T47D (cell line): ENCODE results near the gene PRMT5.
"Not testable (repeated sequence)": the region's sequence is repeated elsewhere in the genome, so short reads cannot be mapped to it uniquely, and the experiment has no call there.

Experiments used
- DNase-seq, 2 experiments: peaks; one replicate each; pipeline versions ENCODE4 v3.0.0 to v3.0.0-alpha.2; 2011 to 2012; ENCODE audit warnings: low read depth in 1 of 2, low spot score in 1 of 2
- JUND ChIP-seq: IDR thresholded peaks from 2 replicates; pipeline ENCODE4 v1.6.1; 2012; ENCODE audit warnings: low read depth
- in situ Hi-C: cut with HindIII; loops from 2 replicates; pipeline ENCODE4 v1.10.0; 2016; ENCODE audit warnings: low sequenced_read_pairs, low pct_unique_long_range_greater_than_20kb

PRMT5 gene

DNA sequence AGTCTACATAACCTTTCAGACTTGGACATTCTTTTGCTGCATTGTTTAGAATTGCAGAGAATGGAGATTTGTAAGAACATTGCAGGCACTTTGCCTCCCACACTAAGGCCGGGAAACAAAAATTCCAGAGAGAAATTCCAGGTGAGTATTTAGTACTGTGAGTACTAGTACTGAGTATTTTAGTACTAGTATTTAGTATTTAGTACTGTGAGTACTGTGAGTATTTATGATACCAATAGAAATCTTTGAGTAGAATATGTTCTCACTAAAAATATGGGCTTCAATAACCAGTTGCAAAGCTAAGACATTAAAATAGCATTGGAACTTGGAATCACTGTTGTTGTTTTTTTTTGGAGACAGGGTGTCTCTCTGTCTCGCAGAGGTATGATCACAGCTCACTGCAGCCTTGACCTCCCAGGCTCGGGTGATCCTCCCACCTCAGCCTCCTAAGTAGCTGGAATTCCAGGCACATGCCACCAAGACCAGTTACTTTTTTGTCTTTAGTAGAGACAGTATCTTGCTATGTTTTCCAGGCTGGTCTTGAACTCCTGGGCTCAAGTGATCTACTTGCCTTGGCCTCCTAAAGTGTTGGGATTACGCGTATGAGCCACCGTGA is 33.0 kb upstream of the PRMT5 start:
- TF ChIP-seq JUND = no peak
- in situ Hi-C loops = no loop called here
- no peak for DNase-seq

DNA sequence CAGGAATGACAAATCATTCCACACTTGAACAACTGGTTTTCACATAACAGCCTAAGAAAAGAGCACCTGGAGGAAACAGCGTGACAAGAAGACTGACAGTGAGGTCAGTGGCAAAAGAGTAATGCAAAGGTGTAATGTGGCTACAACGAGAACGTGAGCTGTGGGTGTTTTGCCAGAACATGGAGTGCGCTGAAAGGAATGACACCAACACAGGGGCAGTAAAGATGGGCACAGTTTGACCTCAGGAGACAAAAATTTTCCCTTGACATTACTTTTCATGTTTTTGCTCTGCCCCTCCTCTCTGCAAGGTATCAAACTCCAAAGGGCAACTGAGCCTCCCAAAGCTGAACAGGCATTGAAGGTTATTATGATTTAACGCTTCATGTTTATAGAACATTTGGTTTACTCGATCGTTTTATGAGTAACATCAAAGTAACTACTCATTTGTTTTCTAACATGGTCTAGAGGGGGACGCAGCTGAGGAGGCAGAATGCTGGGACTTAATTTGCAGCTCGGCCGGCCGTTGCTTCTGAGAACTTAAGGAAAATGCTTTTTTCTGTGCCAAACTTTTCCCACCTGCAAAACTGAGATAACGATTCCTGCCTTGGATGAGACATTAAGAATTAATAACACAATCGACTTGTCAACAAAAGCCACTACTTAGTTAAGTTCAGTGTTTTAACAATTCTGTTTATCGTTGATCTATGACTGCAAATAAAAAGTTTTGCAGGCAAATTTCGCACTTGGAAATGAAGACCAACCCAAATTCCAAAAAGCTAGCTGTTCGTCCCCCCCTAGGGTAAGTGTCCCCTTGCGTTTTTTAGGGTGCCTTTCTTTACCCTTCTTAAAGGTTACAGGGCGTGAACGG is 26.8 kb upstream of the PRMT5 start:
- in situ Hi-C loops = no loop called here
- no peak for DNase-seq
- TF ChIP-seq JUND = no peak

- DNase-seq = no peak
- in situ Hi-C loops = no loop called here
- TF ChIP-seq JUND = no peak
Observed at GRCh38 chr14:22952418-22952817, 23.2 kb upstream of the PRMT5 start.

GRCh38 chr14:22951795-22952194 is 22.6 kb upstream of the PRMT5 start:
- DNase-seq, in situ Hi-C loops: not testable (repeated sequence)

- DNase-seq = no peak
Observed at GRCh38 chr14:22945642-22946041, 16.5 kb upstream of the PRMT5 start.

GRCh38 chr14:22939684-22940083 is 10.5 kb upstream of the PRMT5 start:
- no peak for DNase-seq
- in situ Hi-C loops = no loop called here
- TF ChIP-seq JUND = no peak

More at GRCh38 chr14:22945642-22946041, 16.5 kb upstream of the PRMT5 start:
- no peak for TF ChIP-seq JUND
- in situ Hi-C loops = no loop called here

- DNase-seq = no peak
- in situ Hi-C loops = no loop called here
- TF ChIP-seq JUND = no peak
Observed at GRCh38 chr14:22935156-22935555, 6.0 kb upstream of the PRMT5 start.

DNA sequence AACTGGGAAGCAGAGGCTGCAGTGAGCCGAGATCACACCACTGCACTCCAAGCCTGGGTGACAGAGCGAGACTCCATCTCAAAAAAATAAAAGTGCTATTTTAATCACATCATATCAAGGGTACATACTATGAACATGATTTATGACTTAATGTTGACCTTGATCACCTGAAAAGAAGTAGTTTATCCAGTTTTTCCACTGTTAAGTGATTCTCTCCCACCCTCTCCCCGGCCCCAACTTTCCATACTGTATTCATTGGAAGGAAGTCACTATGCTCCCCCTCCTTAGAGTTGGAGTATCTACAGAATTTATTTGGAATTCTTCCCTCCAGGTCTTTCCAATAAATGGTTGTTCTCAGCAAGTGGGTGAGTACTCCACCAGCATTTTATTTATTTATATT is 3.0 kb upstream of the PRMT5 start:
- TF ChIP-seq JUND = no peak
- in situ Hi-C loops = no loop called here
- DNase-seq = no peak

- no peak for DNase-seq
- TF ChIP-seq JUND = no peak
- in situ Hi-C loops = no loop called here
Observed at GRCh38 chr14:22929961-22930364, 787 bp upstream of the PRMT5 start.

DNA sequence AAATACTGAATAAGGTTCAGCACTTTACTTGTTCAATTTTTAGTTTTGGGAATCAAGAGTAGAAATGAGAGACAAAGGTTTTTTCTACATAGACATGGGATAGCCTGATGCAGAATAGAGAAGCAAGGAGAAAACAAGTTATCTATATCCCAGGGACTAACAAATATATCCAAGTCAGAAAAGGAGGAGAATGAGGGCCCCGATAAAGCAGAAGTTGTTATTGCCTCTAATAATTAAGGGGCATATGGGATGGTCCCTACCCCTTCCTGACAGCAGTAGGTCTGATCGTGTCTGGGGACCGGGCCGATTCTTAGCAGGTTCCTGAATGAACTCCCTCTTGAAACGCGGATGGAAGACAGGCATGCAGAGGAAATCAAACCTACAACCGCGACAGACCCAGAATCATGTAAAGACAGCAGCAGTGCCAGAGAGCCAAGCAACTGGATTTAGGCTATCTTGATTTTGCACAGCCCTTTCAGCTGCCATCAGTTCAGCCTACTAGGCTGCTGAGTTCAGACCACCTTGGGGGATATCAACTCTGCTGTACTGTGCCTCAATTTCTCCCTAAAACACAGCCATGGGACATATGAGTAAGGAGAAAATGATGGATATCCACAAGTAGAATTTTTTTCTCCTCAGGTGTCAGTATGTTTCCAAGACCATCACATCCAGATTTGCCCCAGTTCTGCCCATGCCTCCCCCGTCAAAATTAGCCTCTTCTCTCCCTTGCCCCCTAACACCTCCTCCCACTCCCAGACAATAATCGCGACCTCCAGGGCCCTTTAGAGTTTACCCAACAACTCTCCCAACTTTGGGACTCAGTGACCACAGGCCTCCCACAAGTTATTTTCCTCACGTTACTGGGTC is 706 bp downstream of the PRMT5 start:
- no peak for TF ChIP-seq JUND
- DNase-seq = no peak
- in situ Hi-C loops = no loop called here

DNA sequence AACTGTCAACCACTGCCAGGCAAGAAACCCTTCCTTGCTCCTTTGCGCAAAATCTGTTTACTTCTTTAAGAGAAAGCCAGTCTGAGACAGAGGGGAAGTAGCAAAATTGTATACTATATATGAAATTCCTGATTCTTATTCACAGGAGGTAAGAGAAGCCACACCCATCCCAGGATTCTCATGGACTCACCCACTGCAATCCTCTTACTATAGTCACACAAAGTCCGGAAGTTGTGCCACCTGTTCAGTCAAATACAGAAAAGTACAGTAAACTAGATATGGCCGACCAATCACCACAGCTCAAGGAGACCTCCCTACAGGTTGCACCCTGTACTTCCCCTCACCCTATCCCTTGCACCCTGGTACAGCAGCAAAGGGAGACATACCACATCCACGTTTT is 2.9 kb downstream of the PRMT5 start:
- in situ Hi-C loops = no loop called here
- TF ChIP-seq JUND = no peak
- DNase-seq = no peak

DNA sequence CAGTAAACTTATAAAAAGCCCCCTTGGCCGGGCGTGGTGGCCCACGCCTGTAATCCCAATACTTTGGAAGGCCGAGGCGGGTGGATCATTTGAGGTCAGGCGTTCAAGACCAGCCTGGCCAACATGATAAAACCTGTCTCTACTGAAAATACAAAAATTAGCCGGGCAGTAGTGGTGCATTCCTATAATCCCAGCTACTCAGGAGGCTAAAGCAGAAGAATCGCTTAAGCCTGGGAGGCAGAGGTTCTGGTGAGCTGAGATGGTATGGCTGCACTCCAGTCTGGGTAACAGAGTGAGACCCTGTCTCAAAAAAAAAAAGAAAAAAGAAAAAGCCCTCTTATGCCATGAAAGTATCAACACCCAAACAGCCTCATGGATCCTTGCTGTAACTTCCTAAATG is 3.7 kb downstream of the PRMT5 start:
- in situ Hi-C loops = no loop called here
- TF ChIP-seq JUND = no peak
- DNase-seq = no peak

GRCh38 chr14:22923746-22924145 is 5.4 kb downstream of the PRMT5 start:
- no peak for TF ChIP-seq JUND
- no peak for DNase-seq
- in situ Hi-C loops = no loop called here
